ENCODE data around the gene STAC3.

STAC3 gene

DNA sequence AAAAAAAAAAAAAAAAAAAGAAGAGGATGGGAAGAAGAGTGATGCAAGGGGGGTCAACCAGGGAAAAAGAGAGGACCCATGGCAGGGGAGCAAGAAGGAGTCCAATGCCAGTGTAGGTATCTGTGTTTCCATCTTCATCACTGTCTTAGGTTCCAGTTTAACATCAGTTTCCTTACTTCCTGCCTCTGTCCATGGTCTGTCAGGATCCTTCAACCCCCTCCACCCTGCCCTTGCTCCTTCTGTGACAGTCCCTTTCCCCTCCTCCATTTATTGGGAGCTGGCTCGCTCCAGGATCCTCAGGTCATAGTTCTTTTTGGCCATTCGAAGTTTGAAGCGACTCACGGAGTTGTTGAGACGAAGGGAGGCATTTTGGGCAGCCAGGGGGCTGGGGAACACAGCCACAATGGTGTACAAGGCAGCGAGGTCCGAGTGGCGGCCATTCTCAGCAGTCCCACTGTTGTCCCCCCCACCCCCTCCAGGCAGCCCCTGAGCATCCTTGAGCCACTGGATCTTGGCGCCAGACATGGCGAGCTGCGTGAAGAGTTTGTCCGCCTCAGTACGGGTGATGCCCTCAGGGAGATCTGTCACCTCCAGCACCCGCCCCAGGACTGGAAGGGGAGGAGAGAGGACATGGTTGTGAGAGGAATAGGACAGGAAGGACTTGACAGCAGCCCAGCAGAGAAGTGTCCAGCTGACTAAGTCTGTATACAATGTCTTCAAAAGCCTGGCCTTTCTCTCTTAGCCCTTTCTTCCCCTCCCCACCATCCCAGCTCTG lies 3.7 kb upstream of the STAC3 start:
- DNase-seq: no peak

DNA sequence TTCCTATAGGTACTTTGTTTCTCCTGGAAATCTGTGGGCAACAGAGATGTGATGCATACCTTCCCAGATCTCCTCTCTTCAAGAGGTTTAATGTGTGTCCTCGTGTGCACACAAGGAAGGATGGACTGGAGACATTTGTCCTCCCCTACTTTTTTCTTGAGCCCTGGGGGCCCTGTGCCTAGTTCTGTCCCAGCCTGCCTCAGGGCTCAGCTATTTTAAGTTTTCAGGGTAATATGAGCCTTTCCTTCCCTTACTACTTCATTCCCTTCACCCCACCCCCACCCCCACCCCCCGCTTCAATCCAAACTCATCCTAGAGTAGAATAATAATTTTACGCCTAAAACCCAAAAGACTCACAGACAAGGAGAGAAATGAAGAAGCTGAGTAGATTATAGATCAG lies 446 bp downstream of the STAC3 start:
- DNase-seq: no peak

DNA sequence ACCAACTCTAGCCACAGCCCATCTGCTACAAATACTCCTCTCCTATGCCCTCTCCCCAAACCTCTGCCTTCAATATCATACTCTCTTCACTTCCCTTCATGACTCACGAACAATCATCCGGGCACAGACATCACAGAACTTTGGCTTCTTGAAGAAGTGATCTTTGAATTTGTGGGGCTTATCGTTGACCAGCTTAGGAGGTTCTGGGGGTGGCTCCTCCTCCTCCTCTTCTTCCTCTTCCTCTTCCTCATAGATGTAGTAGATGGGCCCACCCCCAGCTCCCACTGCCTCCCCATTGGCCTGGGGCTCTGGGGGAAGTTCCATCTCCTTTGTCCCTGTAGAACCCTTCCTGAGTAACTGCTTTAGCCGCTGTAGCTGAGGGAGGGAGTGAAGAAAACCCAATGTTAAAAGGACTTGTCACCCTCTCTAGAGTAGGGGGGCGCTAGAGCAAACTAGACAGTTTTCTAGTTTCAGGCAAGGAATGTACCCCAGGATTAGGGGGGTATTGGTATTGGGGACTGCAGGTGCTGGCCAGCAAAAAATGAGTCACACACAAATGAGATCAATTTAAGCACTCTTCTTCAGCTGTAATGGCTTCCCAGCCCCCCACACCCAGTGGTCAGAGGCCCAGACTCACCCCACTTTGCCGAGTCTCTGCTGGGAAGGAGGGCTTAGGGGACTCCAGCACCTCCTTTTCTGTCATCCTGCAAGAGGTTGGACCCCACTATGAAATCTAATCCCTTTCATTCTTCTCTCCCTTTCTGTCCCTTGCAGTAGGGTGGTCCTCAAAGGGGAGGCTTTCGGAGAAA lies 1.8 kb downstream of the STAC3 start:
- DNase-seq: no peak

DNA sequence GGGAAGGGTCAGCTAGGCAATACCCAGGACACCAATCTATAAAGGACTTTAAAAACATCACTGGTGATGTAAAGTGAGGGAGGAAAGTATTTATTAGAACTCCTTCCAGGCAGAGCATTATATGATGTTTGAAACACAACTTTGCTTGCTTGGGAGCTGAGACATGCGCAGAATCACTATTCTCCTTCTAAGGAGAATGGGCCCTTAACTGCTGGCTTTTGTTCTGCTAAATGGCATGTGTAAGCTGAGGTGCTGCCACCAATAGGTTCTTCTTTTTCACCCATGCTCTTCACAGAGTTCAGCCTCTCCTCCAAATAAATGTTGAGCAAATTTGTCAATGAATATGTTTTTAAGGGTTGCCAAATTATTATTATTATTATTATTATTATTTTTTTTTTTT lies 3.9 kb downstream of the STAC3 start:
- no peak for DNase-seq

DNA sequence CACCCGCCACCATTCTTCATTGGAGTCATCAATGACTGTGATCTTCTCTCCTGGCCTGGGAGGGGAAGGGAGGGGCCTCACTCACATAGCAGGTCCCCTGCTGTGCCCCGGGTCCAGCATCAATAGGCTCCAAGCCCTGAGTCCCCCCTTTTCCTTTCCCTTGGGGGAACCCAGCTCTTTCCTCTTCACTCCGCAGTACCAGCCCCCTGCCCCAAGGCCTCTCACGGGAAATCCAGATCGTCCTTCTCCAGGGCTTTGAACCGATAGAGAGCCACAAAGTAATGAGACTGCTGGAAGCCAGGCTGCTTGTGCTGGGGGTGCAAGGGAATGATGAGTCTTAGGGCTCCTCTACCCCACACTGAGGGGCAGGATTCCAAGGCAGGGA lies 6.7 kb downstream of the STAC3 start:
- no peak for DNase-seq

DNA sequence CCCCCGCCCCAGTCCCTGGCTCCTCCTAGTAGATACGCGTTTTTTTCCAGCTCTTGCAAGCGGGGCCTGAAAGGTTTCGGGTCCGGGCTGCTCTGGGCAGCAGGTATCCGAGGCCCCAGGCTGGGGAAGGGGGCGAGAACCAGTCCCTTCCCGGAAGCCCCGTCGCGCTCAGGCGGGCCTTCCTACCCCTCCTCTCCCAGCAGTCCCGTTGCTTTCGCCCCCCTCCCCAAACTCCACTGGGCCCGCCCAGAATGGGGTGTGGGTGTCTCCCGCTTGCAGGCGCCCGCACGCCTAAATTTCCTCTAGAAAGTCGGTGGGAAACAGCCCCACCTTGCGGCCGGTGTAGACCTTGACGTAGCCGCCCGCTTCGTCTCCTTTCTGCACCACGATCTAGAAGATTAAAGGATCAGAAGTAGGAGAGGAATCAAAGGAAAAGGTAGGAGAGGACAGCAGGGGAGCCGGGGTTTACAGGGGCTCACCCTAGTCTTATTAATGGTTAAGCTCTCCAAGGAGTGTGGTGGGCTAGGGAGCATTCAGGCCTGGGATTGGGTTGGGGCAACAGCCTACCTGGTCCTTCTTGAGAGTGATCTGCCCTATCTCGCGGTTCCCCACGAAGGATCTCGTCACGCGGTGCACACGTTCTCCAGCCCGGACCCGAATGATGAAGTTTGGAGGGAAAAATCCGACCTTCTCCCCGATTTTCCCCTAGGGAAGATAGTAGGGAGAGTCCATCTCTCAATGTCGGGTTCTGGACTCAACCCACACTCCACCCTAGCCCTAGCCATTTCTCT lies 7.3 kb downstream of the STAC3 start:
- peak; percentile 75 to 83 for DNase-seq

DNA sequence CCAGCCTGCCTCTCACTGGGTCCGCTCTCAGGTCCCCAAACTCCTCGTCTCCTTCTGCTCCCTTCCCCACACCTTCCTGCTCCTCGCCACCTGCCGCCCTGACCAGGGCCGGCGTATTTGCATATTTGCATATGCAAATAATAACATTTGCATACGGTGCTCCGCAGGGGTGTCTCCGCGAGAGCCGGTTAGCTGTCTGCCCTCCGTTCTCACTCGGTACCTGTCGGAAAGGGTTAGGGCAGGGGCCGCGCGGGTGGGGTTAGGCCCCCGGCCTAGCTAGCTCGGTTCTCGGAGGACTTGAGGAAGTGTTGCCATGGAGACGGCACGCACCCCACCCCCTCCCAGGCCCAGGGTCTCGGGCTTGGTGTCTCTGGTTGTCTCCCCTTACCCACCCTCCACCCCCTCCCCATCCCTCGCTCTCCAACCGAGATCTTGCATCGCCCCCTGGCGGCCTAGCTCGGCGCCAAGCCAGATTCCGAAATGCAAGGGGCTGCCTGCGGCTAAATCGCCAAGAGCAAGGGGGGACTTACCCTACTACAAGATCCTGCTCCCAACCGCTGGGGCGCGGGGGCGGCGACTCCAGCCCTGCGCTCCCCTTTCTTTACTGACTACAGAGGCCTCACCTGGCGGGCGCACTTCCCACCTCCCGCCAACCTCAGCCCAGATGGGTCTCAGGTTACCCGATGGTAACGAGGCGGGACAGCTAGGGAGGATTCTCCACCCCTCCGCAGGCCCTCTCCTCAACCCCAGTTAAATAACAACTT lies 8.1 kb downstream of the STAC3 start:
- DNase-seq: peak; percentile 52 to 69

DNA sequence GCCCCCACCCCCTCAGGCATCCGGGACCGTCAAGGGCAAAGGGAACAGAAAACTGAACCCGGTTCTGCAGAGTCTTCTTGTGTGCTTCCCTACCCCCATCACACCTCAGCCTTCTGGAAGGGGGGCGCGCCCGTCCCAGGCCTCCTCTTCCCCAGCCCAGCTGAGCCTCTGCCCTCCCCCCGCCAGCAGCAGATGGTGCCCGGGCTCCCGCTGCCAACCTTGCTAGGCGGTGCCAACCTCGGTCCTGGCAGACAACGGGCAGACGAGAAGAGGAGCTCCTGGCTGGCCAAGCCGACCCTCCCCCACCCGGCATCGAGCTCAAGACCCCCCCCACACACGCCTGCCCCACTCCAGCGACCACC lies 8.7 kb downstream of the STAC3 start:
- DNase-seq: no peak

DNA sequence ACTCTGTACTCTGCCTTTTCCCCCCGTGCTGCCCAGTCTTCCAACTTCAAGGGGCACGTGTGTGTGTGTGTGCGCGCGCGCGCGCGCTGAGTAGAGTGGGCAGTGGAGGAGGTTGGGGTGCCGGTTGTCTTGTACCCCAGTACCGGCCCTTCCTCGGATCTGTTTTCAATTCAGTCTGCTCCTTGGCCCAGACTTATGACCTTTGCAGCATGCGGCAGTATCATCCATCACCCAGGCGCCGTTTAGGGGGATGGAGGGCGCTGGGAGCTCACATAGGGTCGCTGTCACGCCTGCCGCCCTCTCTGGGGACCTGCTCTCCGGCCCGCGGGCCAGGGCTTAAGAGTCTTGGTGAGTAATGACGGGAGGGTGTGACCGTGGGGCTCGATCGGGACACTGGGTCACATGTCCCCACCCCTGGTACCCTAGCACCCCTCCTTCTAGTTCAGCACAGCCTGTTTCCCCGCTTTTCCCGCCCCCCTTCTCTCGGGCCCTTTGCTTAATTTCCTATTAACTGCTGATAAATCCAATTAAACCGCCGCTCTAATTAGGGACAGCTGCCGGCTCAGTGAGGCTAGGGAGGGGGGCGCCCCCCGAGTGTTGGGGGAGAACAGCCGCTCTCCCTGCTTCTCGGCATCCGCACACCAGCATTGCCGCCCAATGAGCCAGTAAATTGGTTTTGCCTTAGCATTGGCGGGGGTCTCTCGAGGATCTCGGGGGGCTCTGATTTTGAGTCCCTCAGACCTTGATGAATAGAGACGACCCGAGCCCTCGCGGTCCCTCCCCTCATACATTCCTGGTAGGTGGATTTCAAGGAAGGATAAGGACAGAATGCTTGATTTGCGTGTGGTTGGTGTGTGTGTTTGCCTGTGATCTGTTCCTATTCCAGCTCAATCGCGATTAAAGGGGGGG lies 9.3 kb downstream of the STAC3 start:
- no peak for DNase-seq

DNA sequence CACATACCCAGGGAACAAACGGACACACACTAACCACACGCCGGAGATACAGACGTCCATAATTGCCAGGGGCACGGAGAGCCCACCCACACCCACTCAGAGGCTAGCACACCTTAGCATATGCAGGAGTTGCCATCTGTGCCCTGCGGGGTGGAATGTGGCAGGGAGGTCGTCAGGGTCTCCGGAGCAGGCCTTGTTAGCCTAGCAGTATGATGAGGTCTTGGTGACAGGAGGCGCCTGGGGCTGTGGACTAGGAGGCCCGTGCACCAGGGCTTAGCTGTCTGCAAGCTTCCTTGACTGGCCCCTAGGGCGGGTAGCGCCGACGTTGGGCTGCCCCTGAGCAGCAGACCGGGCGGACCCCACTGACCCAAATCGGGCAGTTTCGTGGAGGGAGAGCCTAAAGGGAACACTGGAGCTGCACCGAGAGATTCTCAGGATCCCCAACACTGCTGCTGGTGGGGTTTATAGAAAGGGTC lies 10.0 kb downstream of the STAC3 start:
- no peak for DNase-seq

DNA sequence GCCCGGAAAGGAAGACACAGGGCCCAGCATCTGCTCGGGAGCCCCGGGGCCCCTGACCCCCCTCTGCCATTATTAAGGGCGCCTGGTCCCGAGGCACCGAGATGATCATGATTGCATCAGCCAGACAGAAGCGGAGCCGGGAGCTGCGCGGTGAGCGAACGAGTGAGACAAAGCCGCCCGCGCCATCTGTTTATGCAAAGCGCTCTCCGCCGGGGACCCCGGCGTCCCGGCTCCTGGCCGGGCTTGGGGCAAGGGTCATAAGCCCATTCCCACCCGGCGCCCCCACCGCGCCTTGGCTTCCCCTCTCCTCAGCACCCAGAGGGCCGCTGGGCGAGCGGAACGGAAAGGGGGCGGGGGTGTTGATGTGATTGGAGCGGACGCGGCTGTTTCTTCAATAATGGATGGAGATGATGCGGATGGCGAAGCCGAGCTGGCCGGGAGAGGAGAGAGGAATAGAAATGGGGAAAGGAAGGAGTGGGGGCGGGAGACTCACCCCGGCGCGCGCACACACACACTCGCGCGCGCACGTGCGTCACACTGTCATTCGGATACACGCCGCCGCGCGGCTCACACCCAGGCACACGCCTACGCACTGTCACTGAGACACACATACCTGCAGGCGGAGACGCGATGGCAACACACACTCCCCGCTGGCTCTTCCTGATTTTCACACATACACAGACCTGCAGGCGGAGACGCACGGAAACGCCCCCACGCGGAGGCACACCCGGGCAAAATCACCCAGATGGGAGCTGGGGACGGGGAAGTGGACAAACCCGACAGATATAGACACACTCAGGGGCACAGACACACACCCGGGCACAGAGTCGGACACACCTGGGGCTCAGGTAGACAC lies 10.7 kb downstream of the STAC3 start:
- peak; percentile 76 to 78 for DNase-seq

DNA sequence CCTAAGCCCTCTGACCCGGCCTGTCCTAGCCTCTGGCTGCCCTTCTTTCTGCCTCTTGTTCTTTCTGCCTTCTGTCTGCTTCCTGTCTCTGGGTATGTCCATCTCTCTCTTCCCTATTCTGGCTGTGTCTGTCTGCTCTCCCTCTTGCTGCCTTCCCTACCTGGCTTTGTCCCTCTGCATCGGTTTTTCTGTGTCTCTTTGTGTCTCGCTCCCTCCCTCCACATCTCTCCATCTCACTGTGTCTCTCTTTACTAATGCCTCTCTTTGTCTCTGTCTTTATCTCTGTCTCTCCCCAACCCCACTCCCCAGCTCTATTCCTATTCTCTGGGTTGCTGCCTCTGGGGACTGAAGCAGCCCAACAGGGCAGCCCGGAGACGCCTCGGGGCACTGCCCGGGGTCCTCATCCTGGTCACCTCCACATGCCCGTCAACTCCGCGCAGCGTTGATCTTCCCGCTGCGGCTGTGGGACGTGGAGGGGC lies 11.4 kb downstream of the STAC3 start:
- DNase-seq: no peak

DNA sequence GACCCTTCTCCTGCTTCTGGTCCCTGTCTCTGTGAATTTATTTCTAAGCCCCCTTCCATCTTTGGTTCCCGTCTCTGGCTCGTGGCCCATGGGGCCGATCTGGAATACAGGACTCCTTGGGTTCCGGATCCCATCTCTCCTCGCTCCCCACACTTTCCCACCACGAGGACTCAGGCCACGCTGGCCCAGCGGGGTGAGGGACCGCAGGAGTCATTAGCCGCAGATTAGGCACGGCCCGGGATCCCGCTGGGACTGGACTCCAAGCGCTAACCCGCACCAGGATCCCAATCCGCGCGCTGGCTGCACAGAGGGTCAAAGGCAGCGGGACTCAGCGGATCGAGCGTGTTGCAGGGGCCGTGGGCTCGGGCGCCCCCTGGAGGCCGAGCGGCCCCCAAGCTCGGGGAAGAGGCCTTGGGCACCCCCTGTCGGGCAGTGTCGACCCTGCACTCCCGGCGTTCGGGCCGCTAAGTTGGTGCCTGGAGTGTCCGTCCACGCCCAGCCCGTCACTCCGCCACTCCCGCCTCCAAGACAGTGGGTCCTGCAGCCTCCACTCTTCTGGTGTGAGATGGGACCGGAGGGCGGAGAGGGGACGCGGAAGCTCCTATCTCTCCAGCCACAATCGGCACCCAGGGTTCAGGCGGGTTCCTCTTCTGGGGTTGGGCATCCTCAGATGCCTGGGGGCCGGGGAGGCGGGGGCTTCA lies 12.0 kb downstream of the STAC3 start:
- DNase-seq: peak; percentile 83 to 89

DNA sequence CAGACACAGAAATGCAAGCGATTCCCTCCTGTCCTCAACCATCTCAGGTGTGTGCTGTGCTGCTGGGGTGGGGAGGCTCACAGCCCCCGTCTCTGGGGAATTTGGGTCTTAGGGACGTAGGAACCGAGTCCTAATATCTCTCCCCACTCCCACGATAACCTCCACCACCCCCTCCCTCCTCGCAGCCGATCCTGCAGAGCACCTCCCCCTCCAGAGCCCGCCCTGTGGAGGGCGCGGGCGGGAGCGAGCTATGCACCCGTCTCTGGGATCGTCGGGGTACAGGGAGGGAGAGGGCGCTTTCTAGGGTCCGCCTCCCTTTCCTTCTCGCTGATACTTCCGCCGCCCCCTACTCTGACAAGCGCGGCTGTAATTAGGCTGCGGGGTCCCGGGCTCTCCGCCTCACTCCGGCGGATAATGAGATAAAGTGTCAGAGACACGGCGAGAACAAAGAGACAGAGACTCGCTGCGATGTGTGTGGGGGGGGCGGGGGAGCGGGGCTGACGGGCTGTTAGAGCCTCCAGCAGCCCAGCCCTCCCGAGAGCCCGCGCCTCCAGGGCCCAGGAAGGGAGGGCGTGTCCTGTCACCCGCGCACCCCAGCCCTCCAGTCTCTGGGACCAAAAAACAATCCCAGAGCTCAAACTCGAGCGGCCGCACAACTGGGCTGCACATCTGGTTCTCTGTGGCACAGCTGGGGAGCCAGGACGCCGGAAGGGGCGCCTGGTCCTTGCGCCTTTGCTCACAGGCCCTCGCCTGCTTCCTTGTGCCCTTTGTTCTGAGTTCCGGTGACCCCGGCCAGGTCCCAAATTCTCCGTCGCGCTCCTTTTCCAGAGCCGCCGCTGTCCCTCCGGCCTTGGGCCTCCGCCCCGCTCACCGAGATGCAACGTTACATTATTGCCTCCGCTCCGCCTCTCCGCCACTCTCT lies 12.8 kb downstream of the STAC3 start:
- peak in 1 of 2 donors; percentile 40 for DNase-seq

DNA sequence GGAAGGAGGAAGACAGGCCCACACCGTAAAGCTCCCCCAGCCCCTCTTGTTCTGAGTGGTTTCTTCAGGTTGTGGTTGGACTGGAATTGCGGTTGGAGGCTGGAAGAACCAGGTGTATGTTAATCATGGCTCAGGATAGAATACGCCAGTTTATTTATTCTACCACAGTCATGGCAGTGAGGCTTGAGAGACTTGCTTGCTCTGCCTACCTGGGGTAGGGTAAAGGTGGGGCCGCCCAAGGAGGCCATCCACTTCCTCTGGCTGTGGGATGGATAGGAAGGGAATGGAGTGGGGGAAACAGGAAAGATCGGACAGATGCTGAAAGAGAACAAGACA lies 13.4 kb downstream of the STAC3 start:
- DNase-seq: no peak

DNA sequence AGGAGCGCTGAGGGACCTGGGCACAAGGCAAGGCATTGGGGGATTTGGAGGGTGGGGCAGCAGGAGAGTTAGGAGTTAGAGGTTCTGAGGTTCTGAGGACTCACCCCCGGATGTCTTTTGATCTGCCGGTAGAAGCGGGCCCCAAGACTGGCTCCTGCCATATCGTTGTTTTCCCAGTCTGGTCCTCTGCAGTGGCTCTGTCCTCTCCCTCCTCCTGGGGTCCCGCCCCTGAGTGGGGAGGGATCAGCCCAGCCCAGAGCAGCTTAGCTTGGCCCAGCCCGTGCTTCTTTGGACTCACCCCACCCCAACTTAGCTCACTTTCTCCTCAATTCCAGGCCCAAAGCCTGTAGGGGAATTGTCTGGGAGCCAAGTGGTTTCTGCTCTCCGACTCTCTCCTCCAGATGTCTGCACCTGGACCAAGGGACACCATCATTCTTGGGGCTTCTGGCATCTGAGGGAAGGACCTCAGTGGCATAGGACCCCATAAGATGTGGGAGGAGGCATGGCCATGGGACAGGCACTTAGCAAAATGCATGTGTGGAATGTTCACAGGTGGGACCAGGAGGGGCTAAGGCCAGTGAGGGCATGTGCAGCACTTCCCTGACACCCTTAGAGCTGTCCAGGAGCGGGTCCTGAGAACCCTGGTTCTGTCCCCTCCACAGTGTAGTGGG lies 13.9 kb downstream of the STAC3 start:
- DNase-seq: no peak

DNA sequence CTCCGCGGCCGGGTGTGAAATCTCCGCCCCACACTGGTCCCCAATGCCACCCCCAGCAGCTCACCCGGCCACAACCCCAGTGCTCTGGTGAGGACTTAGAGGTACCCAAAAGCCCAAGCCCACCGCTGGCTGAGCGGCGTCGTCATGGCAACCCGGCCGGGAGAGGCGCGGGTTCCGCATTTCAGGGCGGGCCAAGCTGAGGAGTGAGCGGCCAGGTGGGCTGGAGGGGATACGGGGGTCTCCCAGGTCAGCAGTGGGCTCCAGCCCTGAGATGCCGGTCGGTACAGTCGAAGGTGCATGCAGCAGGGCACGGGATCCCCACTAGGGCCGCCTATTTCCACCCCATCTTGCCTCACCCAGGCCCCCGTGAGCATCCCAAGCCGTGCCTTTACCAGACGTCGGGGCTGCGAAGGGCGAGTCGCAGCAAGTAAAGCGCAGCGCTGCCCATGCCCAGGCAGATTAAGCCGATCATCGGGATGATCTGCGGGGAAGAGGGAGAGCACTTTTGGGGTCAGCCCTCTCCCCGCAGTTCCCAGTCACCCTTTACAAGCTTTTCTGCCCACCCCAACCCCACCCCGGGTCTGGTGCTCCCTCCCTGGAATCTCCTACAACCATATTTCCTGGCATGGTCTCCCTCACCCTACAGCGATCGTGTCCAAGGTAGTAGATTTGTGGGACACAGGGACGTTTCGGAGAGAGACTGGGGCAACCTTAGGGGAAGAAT lies 14.6 kb downstream of the STAC3 start:
- DNase-seq: peak in 1 of 2 donors; percentile 34

Measured in CD4-positive, alpha-beta T cell treated with Interferon alpha-2 for 1 hour (primary cell).